LNCAP (cell line): ENCODE data around the gene MRPL14.

Source experiments
- CTCF ChIP-seq: fragments of 450-650 bp; IDR thresholded peaks from 2 replicates; pipeline ENCODE4 v1.5.1; 2017; ENCODE audit warnings: mild to moderate bottlenecking

MRPL14 gene

GRCh38 chr6:44117397-44118128 is 9.7 kb downstream of the MRPL14 start:
- no peak for TF ChIP-seq CTCF

- no peak for TF ChIP-seq CTCF
Measured at GRCh38 chr6:44116641-44117382, 10.4 kb downstream of the MRPL14 start.

GRCh38 chr6:44115866-44116265 is 11.4 kb downstream of the MRPL14 start:
- no peak for TF ChIP-seq CTCF

GRCh38 chr6:44113414-44113813 is 13.8 kb downstream of the MRPL14 start:
- TF ChIP-seq CTCF, result no peak

- TF ChIP-seq CTCF, result no peak
Measured at GRCh38 chr6:44111434-44112417, 15.5 kb downstream of the MRPL14 start.

- no peak for TF ChIP-seq CTCF
Measured at GRCh38 chr6:44110966-44111365, 16.3 kb downstream of the MRPL14 start.

- no peak for TF ChIP-seq CTCF
Measured at GRCh38 chr6:44110005-44110676, 17.1 kb downstream of the MRPL14 start.
